Epithelial cell of prostate (primary cell): ENCODE results near the gene DLGAP1.

Experiments used
- DNase-seq: peaks from one replicate; pipeline ENCODE4 v3.0.0-alpha.2; 2011; ENCODE audit warnings: low read depth, low spot score
- H3K27ac ChIP-seq: fragments of 450-650 bp; 2 replicates; pipeline ENCODE4 v1.5.1; 2017; ENCODE audit warnings: mild to moderate bottlenecking

Gene DLGAP1

DNA sequence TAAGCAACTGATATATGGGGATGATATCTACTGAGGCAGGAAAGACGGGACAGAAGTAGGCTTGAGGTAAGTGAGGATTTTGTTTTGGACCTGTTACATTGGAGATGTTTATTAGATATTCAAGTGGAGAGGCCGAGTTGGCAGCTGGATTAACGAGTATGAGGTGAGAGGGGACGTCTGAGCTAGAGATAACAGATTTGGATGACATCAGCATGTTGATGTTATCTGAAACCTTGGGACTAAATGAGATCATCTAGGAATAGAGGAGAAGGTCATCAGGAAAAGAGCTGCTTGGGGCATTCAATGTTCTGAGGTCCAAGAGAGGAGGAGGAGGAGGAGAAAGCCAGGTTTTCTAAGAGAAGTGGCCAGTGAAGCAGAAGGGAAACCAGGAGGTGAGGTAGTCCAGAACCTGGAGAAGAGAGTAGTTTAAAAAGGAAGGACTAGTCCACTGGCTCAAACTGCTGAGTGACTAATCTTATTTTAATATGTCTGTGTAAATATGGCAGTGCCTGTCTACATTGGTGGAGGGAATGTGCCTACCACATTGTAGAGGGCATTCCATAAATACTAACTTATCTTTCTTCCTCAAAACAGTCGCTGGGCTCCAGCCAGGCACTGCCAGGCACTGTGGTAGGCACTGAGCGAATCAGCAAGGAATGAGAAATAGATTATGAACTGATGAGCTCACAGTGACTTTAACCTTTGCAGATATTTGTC is 488.3 kb downstream of the DLGAP1 start:
- H3K27ac ChIP-seq: no peak overlapping the region
- DNase-seq: no peak

- DNase-seq: no peak
These were observed 488.9 kb downstream of the DLGAP1 start for GRCh38 chr18:3966246-3966641.

GRCh38 chr18:3960977-3961376 is 494.1 kb downstream of the DLGAP1 start:
- no peak for DNase-seq
- H3K27ac ChIP-seq: no peak overlapping the region

More at GRCh38 chr18:3966246-3966641, 488.9 kb downstream of the DLGAP1 start:
- no peak overlapping the region for H3K27ac ChIP-seq

DNA sequence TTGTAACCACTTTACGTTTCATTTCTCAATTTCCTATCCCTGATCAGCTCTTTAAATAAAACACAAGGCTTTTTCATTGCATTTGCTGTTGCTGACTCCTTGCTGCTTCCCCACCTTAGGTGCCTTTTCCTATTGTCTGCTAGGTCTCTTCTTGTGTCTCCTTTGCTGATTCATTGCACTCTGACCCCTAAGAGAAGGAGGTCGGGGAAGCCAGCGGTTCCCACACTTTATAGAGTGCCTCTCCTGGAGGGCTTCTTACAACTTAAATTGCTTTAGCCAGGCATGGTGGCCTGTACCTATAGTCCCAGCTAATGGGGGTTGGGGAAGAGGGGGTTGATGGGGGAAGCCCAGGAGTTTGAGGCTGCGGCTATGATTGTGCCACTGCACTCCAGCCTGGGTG is 495.0 kb downstream of the DLGAP1 start:
- H3K27ac ChIP-seq: no peak overlapping the region
- no peak for DNase-seq

- H3K27ac ChIP-seq: no peak overlapping the region
- no peak for DNase-seq
These were observed 503.1 kb downstream of the DLGAP1 start for GRCh38 chr18:3952031-3952430.

GRCh38 chr18:3950668-3951404 is 504.3 kb downstream of the DLGAP1 start:
- H3K27ac ChIP-seq: no peak overlapping the region
- DNase-seq: no peak

DNA sequence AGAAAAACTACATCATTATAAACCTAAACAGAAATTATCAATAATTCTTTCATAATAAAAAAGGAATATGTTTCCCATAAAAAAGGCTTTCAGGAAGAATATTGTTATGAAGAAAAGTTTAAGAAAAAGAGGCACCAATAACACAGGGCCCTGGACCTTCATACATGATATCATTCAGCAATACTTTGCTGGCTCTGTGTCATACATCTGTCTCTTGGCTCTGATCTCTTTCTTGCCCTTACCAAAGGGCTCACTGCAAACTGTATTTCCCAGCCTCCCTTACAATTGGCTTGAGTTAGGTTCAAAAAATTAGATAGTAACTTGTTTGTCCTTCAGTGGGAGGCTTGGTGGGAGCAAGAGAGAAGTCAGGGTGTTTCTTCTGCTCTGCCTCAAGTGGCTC is 506.1 kb downstream of the DLGAP1 start:
- no peak overlapping the region for H3K27ac ChIP-seq
- no peak for DNase-seq

DNA sequence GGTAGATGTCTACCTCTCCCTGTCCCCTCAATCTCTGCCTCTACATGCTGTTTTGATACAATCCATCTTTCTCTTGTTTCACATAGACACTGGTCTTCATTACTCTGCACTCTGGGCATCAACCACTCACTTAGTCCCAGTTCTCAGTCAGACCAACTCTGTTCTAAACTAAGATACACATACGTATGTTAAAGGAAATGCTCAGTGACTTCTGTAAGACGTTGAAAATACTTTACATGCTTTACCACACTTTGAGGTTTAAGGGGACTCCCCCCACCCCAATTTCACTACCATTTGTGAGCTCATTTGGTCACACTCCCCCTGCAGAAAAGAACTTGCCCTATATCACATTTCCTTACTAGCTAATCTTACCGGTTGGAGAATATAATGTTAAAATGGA is 507.7 kb downstream of the DLGAP1 start:
- no peak overlapping the region for H3K27ac ChIP-seq

DNA sequence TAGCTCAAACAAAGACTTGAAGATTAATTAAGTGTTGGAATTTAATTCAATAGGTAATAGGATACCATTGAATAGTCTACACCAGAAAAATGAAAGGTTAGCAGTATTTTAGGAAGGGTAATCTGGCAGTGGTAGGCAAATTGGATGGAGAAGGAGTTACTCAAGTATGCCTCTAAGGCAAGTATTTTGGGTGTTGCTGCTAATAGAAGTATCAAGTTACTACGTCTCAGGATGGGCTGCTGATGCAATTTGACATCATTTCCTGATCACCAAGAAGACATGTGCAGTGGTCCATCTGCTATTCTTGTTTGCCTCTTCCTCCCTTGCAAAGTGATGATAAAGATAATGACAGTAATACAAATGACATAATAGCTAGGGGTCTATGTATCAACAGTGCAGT is 519.8 kb downstream of the DLGAP1 start:
- no peak overlapping the region for H3K27ac ChIP-seq
- no peak for DNase-seq

More for the DNA sequence above, 507.7 kb downstream of the DLGAP1 start:
- DNase-seq: no peak

GRCh38 chr18:3932276-3932675 is 522.8 kb downstream of the DLGAP1 start:
- no peak overlapping the region for H3K27ac ChIP-seq
- no peak for DNase-seq

- DNase-seq: no peak
- no peak overlapping the region for H3K27ac ChIP-seq
These were observed 523.5 kb downstream of the DLGAP1 start for GRCh38 chr18:3931542-3932112.

GRCh38 chr18:3931013-3931315 is 524.1 kb downstream of the DLGAP1 start:
- H3K27ac ChIP-seq: no peak overlapping the region
- DNase-seq: no peak

DNA sequence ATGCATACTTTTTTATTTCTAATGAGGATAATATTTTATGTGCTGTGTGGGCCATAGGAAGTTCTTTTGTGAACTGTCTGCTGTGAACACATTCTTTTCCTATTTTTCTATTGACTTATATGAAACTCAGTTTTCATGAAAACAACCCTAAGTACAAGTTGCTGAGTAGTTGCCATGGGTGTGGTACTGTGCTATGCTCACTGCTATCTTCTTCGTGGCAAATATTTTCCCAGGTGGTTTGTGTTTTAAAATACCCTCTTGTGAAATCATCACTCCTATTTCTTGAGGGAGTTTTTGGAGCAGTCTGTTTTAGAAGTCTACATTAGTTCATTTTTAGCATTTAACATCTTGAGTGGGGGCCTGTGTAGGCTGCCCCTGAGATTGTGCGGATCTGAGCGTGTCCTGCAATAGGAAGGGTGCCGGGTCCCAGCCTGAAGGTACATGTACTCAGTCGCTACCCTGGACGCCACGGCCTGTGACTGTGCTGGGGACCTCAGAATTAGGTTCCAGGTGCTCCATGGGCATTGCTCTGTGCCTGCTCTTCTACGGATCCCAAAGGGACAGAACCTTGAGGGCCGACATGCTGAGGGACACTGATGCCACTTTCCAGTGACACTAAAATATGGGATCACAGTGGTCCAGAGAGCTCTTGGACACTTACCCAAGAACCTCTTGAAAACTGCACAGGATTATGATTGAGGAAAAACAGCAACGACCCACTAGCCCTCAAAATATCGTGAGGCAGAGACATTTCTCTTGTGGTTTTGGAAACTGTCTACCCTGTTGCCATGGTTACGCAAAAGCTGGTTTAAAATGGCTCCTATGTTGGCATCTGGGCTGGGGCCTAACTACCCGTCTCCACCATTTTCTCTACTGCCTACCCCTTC is 524.7 kb downstream of the DLGAP1 start:
- H3K27ac ChIP-seq: no peak overlapping the region
- no peak for DNase-seq

DNA sequence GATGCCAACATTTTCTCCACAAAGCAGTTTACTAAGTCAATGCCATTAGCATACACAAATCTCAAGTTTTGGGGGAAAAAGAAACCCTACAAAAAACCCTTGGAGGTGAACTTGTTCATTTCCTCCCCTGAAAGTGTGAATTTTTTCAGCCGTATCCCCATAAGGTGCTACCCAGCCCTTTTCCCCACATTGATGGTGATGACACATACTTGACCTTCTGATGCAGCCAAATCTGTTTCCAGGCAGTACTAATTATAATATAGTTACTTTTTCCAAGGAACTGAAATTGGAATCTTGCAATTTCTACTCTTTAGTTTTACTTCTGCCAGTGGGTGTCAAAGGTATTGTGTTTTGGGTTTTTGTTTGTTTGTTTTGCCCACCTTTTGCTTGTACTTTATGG is 530.7 kb downstream of the DLGAP1 start:
- peak overlapping the region; percentile 21 for H3K27ac ChIP-seq
- DNase-seq: no peak

DNA sequence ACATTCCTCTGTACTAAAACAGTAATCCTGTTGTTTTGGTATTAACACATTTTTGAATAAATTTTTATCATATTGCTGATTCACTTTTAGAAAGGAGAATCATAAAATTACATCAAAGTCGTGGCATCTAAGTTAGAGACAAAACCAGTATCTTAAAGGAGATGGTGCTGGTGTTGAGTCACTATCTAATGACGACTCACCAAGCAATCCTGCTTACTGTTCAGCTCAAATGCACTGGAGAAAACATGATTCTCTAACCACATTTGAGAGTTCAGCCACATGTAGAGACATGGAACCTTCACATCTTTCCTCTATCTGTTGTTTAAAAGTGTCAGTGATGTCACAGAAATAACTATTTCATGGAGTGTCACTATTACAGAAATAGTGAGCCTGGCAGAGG is 531.4 kb downstream of the DLGAP1 start:
- peak overlapping the region; percentile 21 for H3K27ac ChIP-seq

GRCh38 chr18:3921826-3922225 is 533.3 kb downstream of the DLGAP1 start:
- H3K27ac ChIP-seq: no peak overlapping the region

More for the DNA sequence above, 531.4 kb downstream of the DLGAP1 start:
- peak; percentile 59 for DNase-seq

GRCh38 chr18:3920832-3921231 is 534.3 kb downstream of the DLGAP1 start:
- DNase-seq: no peak

More at GRCh38 chr18:3921826-3922225, 533.3 kb downstream of the DLGAP1 start:
- DNase-seq: no peak

DNA sequence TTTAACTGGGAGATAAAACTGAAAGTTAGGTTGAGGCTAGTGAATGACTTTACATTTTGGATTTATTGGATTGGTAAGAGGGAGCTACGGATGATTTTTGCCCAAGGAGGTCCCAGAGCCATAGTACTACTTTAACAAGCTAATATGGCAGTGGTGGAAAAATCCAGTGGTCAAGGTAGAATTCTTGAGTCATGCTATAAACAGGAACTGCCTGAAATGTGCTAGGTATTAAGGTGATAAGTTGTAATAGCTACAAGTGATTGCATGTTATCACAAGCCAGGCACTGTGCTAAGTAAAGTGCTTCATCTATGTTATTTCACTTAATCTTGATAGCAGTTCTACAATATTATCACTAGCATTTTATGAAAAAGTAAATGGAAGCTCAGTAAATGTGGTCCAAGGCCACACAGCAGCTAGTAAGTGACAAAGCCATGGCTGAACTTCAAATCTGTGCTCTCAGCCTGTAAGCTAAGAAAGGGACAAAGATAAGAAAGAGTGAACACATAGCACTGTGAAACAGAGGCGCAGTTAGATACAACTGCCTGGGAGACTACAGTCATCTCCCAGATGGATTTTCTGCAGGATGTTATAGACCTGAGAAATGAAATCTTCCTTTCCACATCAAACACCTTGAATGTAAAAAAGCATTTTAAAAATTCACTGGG is 535.6 kb downstream of the DLGAP1 start:
- no peak overlapping the region for H3K27ac ChIP-seq
- DNase-seq: no peak

More at GRCh38 chr18:3920832-3921231, 534.3 kb downstream of the DLGAP1 start:
- H3K27ac ChIP-seq: no peak overlapping the region

DNA sequence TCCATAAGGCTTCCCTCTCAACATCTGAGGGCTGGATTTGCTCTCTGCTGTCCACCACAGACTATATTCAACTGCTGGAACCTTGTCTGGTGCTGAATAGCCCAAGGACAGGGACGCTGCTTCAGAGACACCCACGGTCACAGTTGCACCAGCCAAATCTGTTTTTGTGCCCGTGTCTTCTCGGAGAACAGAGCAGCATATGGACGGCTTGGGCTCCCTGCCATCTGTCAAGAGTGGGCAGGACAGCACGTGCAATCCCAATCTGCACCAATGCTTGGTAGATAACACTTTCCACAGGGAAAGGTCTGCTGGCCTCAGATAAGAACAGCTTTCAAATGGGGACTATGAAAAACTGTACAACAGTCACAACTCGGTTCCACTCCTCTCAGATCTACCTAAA is 539.0 kb downstream of the DLGAP1 start:
- no peak overlapping the region for H3K27ac ChIP-seq
- no peak for DNase-seq
